GM12891 (cell line): Measurements from ENCODE around the gene GSTCD.
"Not testable (repeated sequence)": the region's sequence is repeated elsewhere in the genome, so short reads cannot be mapped to it uniquely, and the experiment has no call there.

Experiments used
- POLR2A ChIP-seq: IDR thresholded peaks from 2 replicates; pipeline ENCODE4 v1.6.1; 2011; ENCODE audit warnings: low read depth, low read length, control low read depth
- POLR2AphosphoS5 ChIP-seq: IDR thresholded peaks from 2 replicates; pipeline ENCODE4 v1.6.1; 2011; ENCODE audit warnings: low read depth, low read length, control low read depth
- TAF1 ChIP-seq: IDR thresholded peaks from 2 replicates; pipeline ENCODE4 v1.6.1; 2011; ENCODE audit warnings: low read depth, low read length, control low read depth

DNA sequence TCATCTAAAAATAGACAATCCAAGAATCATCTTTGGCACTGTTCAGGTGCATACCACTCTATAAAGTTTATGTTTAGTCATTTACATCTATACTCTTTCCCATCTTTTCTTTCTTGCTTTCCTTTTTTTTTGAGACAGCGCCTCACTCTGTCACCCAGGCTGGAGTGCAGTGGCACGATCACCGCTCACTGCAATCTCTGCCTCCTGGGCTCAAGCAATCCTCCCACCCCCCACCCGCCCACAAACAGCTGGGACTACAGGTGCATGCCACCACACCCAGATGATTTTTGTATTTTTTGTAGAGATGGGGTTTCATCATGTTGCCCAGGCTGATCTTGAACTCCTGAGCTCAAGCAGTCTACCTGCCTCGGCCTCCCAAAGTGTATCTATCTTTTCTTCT lies 13.8 kb upstream of the GSTCD start:
- not testable (repeated sequence) for TF ChIP-seq POLR2AphosphoS5, POLR2A, TAF1
